Mucosa of rectum (tissue), 2 donors: ENCODE results near the gene TPSG1.

ENCODE experiments used
- H3K27ac ChIP-seq, 2 donors: one replicate each; pipeline ENCODE4 v1.7.0; 2013; ENCODE audit warnings: inconsistent platforms in 2 of 2, low read depth in 2 of 2, low read length in 2 of 2
- H3K27me3 ChIP-seq, 2 donors: one replicate each; pipeline ENCODE4 v1.7.0; 2013; ENCODE audit warnings: low read length in 2 of 2; ENCODE audit not compliant: control insufficient read depth in 2 of 2, insufficient read depth in 2 of 2
- H3K36me3 ChIP-seq, 2 donors: one replicate each; pipeline ENCODE4 v1.7.0; 2013; ENCODE audit warnings: low read length in 2 of 2; ENCODE audit not compliant: control insufficient read depth in 2 of 2, insufficient read depth in 2 of 2
- H3K4me1 ChIP-seq, 2 donors: one replicate each; pipeline ENCODE4 v1.7.0; 2013; ENCODE audit warnings: low read length in 2 of 2, mild to moderate bottlenecking in 1 of 2; ENCODE audit not compliant: control insufficient read depth in 2 of 2, insufficient read depth in 2 of 2
- H3K4me3 ChIP-seq, 2 donors: one replicate each; pipeline ENCODE4 v1.7.0; 2013; ENCODE audit warnings: low read length in 2 of 2
- H3K9ac ChIP-seq, 2 donors: one replicate each; pipeline ENCODE4 v1.7.0; 2013; ENCODE audit warnings: low read length in 2 of 2, low read depth in 1 of 2, mild to moderate bottlenecking in 1 of 2
- H3K9me3 ChIP-seq, 2 donors: one replicate each; pipeline ENCODE4 v1.7.0; 2013; ENCODE audit warnings: low read length in 2 of 2; ENCODE audit not compliant: control insufficient read depth in 2 of 2
- donor health status: healthy.
- donor health status: Normal muscosa, but diverticular disease.

The TPSG1 gene

DNA sequence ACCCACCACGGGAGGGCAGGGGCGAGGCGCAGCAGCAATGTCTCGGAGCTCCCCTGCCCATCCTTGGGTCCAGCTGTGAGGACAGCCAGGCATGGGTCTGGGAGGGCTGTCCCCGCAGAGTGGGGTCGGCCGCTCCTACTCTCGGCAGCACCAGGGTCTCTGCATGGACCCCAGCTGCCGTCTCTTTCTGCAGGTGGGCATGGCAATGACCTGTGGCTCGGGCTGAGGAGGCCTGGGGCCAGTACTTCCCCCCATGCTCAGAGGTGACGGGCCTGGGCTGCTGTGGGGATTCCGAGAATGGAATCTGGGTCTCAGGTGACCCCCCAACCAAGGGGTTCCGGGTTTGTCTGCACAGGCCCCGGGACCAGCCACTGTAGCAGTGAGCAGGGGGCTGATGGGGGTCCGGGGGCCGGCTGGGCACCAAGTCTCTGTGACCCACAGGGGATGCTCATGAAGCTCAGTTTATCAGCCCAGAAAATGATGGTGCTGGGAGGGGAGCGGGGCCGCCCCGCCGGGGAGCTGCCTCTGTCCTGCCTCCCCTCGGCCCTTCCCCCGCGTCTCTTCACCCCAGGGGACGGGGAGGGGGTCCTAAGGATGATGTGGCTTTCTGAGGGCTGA lies 48.7 kb downstream of the TPSG1 start:
- Histone ChIP-seq H3K9ac (no peak overlapping the region), H3K27ac (no peak overlapping the region), H3K4me3 (no peak overlapping the region), H3K4me1 (peaks cover 2% of the 10 kb centered on the region in 2 donors), H3K27me3 (no peaks in the 10 kb centered on the region), H3K36me3 (no peaks in the 10 kb centered on the region), H3K9me3 (no peaks in the 10 kb centered on the region)

GRCh38 chr16:1175566-1176279 lies 49.3 kb downstream of the TPSG1 start:
- Histone ChIP-seq H3K27me3 (no peaks in the 10 kb centered on the region), H3K4me3 (no peak overlapping the region), H3K4me1 (no peaks in the 10 kb centered on the region), H3K9me3 (no peaks in the 10 kb centered on the region), H3K9ac (no peak overlapping the region), H3K36me3 (no peaks in the 10 kb centered on the region), H3K27ac (no peak overlapping the region)

GRCh38 chr16:1174477-1175357 lies 50.4 kb downstream of the TPSG1 start:
- H3K27ac ChIP-seq, result peak overlapping the region in 1 of 2 donors; percentile 16
- no peaks in the 10 kb centered on the region for H3K27me3 ChIP-seq
- no peak overlapping the region for H3K9ac ChIP-seq
- no peak overlapping the region for H3K4me3 ChIP-seq
- H3K4me1 ChIP-seq, result peaks cover 0 to 3% of the 10 kb centered on the region in 2 donors
- H3K9me3 ChIP-seq, result no peaks in the 10 kb centered on the region
- H3K36me3 ChIP-seq, result no peaks in the 10 kb centered on the region

GRCh38 chr16:1173788-1174451 lies 51.1 kb downstream of the TPSG1 start:
- Histone ChIP-seq H3K27ac (no peak overlapping the region), H3K27me3 (no peaks in the 10 kb centered on the region), H3K4me3 (no peak overlapping the region), H3K9ac (no peak overlapping the region), H3K4me1 (peaks cover 0 to 3% of the 10 kb centered on the region in 2 donors), H3K36me3 (no peaks in the 10 kb centered on the region), H3K9me3 (no peaks in the 10 kb centered on the region)

DNA sequence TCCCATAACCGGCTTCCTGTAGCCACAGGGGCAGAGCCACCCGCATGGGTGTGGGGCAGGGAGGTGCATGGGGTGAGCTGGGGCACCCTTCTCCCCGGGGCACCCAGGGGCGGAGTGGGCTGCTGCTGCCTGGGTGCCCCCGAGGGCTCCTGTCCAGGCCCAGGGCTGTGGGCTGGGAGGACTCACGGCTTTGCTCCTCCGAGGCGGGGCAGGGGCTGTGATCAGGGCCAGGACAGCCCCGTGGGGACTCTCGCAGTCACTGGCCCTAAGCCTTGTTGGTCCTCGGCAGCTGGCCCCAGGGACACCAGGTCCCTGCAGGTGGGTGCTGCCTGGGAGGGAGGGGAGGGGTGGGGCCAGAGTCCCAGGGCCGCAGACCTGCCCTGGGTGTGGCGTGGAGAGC lies 52.4 kb downstream of the TPSG1 start:
- Histone ChIP-seq H3K4me1 (peaks cover 0 to 3% of the 10 kb centered on the region in 2 donors), H3K27me3 (peaks cover 0 to 3% of the 10 kb centered on the region in 2 donors)

DNA sequence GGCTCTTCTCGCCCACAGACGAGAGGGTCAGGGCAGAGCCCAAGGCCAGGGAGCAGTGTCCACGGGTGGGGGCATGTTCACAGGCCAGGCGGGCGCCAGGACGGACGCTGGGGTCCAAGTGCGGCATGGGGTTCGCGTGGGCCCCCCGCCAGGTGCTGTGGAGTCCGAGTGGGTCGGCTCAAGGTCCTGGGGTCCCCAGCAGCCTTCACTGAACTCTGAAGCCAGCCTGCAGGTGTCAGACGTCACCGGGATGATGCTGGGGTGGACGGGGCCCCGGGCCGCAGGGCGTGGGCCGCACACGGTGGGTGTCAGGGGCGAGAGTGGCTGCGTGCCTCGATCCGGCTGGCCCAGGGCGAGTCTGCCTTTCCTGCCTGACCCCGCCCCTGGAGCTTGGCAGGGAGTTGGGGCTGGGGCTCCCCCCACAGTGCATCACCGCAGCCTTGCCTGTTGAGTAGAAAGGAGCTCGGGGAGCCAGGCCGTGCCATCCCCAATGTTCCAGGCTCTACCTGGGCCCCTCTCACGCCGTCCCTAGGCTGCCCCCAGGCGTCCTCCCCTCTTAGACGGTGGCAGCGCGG lies 53.1 kb downstream of the TPSG1 start:
- Histone ChIP-seq H3K36me3 (no peaks in the 10 kb centered on the region), H3K4me1 (peaks cover 0 to 3% of the 10 kb centered on the region in 2 donors), H3K27me3 (peaks cover 0 to 4% of the 10 kb centered on the region in 2 donors), H3K9me3 (no peaks in the 10 kb centered on the region), H3K27ac (no peak overlapping the region), H3K9ac (no peak overlapping the region), H3K4me3 (no peak overlapping the region)

More for the DNA sequence above, 52.4 kb downstream of the TPSG1 start:
- Histone ChIP-seq H3K9ac (no peak overlapping the region), H3K27ac (no peak overlapping the region), H3K4me3 (no peak overlapping the region), H3K9me3 (no peaks in the 10 kb centered on the region), H3K36me3 (no peaks in the 10 kb centered on the region)
